Renal cortex interstitium (tissue), 11 donors: Measurements from ENCODE around the gene ATP5PD. TPM values are rescaled to one million over a fixed set of nuclear protein-coding genes. Genes with fewer than 3 reads are reported as not detected.
"Not testable (repeated sequence)": the region's sequence is repeated elsewhere in the genome, so short reads cannot be mapped to it uniquely, and the experiment has no call there.

ENCODE experiments used
- DNase-seq, 11 donors: peaks; one replicate each; pipeline ENCODE4 v3.0.0-alpha.2; 2013; ENCODE audit warnings: low read depth in 9 of 11, low spot score in 4 of 11; ENCODE audit errors: extremely low read depth in 1 of 11
- polyA plus RNA-seq, 3 donors: library from polyadenylated mRNA; unstranded; fragments of 120-200 nt; gene quantifications; one replicate each; pipeline ENCODE4 v1.2.1, GENCODE V29; 2013; ENCODE audit not compliant: insufficient read length in 3 of 3

The ATP5PD gene
- polyA plus RNA-seq, 3 donors: 297 to 353 (median 303) TPM

DNA sequence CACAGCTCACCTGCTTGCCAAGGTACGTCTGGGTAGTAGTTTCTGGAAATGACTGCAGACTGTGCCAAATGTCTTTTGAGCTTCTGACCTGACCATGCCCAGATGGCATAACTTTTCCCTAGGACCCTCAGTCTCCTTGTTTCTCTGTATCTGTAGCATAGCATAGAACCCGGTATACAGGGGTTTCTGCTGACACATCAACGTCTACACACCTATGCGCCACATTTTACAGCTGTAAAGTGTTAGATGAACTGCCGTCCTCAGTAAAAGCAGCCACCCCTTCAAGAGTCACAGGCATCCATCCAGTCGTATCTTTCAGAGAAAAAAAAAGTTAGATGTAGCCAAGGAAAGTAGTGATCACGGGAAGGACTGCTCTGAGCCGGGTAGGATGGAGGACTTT lies 17.7 kb upstream of the ATP5PD start:
- DNase-seq: no peak

DNA sequence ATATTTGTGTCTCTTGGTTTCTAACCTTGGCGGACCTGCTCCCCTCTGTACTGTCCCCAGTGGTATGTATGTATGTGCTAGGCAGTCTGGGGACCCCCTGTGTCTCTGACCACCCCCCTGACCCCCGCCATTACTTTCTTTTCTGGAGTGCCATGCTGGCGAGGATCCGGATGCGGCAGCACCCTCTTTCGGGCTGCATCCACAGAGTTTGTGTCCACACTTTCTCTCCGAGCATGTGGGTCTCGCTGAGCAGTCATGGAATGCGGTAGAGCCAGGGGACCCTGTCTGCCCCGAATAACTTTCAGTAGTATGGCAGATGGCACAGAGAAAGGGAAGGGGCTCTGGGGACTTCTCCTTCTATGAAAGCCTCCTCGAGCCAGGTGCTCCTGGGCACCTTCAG lies 17.3 kb upstream of the ATP5PD start:
- no peak for DNase-seq

DNA sequence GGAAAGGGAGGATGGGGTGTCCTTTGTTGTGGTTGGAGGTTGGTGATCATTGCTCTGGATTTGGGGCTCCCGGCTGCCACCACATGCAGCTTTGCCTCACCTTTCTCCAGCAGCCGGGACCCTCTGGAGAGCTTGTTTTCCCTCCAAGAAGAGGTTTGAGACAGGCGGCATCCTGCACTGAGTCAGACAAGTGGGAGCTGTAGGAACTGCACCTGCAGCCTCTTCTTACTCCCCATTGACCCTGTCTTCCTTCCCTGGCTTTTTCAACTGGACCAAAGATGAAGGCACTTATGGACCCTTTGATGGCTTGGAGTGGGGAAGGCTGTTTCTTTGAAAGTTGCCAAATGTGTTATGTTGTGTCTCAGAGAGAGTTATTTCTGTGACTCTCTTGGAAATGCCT lies 16.9 kb upstream of the ATP5PD start:
- no peak for DNase-seq

DNA sequence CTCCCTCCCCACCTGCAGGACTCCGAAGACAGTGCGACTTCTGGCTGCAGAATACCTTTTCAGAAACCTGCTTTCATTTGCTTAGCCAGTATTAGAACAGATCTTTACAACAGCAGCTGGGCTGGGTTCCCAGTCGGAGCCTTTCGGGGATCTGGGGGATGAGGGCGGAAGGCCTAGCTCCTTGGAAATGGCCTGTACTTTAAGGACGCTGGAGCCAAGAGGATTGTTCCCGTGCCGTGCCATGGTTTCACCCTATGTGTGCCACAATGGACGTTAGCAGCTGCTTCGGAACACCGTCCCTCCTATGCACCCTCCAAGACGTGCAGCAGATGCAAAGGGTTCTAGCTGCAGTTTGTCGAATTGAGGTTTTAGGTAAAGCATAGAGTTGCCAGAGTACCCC lies 16.4 kb upstream of the ATP5PD start:
- no peak for DNase-seq

DNA sequence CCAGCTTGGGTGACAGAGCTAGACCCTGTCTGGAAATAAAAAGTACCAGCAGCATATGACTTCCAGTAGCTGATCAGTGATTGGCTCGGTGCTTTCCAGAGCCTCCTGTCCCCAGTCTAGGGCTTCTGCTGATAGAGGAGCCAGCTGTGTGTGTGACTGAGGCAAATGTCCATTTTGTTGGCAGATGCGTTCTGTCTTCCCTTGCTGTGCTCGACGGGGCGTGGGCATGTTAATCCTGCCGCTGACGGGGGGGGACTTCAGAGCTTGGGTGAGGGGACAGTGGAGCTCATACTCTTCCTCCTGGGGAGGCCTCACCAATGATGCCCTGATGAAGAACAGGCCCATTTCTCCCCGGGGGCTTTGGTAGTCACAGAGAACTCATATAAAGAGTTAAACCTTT lies 14.8 kb upstream of the ATP5PD start:
- DNase-seq: no peak

DNA sequence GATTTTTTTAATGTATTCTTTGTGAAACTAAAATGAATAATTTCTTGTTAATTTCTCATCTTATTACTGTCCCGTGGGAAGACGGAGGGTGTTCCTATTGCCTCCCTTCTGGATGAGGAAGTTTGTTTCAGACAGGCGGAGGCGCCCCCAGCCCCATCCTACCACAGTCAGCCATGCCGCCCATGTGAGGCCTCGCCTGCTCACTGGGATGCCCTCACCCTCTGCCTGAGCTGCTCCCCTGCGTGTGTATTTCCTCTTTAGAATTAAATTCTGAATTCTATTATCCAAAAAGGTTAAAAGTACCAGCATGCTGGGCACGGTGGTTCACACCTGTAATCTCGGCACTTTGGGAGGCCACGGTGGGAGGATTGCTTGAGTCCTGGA lies 14.3 kb upstream of the ATP5PD start:
- DNase-seq: no peak

DNA sequence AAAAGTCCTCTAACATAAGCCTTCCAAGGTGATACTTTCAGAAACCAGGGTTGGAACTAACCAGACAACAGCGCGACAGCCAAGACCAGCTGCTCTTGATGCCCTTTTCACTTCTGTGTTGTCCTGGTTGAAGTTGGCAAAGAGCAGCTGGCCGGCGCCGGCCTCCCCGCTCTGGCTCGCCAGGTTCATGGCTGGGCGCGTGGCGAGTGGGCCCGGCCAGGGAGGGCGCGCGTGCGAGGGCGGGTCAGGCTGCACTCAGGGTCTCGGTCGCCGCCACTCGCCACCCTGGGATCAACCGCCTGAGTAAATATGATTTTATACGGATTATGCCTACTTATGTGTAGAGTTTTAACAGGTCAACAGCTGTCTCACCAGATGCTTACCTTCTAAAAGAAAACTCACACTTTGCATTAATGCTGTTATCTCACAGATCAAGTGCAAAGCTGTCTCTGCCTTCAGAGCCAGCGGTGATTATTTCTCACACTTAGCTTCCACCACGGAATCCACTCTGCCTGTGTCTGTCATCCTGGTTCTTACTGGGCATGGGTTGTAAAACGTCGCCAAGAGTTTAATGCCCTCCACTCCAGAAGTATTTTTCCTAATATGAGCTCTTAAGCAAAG lies 13.8 kb upstream of the ATP5PD start:
- DNase-seq: no peak

DNA sequence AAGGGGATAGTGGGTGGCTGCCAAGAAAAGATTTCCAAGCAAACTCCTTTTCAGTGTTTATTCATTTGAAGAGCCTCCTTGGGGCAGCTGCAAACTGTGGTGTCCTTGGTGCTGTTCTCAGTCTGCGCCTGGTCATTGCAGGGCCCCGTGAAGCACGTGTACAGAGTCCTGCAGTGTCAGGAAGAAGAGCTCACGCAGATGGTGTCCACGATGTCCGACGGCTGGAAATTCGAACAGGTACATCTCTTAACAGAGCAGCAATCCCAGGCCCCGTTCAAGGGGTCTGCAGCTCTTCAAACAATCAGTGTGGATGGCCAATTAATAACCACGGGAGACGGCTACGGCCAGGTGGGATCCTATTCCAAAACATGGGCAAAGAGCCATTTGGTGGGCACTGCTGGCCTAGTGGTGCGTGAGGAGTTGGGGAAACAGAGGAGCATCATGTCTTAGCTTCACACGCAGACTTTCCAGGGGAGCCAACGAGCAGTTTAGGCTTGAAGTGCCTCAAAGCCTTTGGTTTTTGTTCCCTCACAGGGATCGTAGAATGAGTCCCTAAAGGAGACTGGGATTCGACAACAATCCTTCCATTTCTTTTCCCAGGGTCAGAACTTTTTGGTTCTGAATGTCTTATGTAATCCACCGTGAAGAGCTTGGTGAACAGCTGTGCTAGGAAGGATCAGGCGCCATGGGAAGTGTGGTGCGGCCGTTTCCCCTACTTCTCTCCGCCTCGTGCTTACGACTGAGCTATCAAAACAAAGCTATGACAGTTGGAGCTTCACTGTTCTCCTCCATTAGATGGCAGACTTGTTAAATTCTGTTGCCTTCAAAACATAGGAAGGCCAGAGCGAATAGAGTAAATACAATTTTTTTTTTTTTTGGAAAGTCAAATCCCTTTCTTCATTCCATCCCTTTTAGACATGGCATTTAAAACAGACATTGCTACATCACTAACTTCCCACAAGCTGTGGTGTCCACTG lies 12.9 kb upstream of the ATP5PD start:
- DNase-seq: no peak

DNA sequence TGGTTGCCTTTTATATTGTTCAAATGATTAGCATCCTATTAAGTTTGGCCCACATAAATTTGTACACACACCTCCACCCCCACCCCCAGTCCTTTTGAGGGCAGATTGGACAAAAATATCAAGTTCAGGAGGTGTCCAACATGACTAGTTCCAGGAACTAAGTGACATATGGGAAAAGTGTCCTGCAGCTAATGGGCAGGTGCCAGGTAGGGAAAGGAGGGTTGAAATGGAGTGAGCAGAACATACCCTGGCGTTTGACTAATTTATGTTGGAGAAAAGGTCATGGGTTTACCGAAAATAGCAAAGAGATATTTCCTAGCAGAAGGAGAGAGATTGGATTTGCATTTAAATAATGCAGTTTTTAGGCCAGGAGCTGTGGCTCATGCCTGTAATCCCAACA lies 5.2 kb upstream of the ATP5PD start:
- no peak for DNase-seq

DNA sequence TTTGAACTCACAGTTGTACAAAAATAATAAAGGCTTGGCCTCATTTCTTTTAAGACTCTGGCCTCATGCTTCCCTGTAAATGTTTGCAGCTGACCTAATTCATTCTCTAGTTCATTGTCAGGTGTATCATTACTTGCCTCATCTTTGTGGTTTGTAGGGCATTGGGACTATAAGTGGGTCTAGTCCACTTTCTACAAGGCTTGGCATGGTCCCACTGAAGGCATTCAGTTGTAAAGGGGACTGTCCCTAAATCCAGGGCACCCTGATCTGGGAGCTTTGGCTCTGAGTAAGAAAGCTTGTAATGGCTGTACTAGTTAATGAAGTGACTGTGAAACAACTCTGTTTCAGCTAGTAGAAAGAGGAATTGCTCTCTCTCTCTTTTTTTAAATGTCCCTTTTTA lies 2.9 kb upstream of the ATP5PD start:
- DNase-seq: no peak

DNA sequence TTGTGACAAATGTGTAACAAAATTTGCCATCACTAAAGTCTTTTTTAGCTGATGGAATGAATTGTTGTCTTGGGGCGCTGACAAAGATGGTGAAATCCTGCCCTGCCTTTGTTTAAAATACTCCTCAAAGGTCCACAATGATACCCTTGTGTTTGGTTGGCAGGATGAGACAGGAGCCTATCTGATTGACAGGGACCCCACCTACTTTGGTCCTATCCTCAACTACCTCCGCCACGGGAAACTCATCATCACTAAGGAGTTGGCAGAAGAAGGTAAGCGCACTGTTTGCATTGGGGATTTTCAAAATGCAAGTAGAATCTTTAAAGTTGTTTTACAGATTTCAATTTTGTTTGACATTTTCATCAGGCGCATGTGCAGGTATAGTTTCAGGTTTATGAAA lies 2.3 kb upstream of the ATP5PD start:
- no peak for DNase-seq

DNA sequence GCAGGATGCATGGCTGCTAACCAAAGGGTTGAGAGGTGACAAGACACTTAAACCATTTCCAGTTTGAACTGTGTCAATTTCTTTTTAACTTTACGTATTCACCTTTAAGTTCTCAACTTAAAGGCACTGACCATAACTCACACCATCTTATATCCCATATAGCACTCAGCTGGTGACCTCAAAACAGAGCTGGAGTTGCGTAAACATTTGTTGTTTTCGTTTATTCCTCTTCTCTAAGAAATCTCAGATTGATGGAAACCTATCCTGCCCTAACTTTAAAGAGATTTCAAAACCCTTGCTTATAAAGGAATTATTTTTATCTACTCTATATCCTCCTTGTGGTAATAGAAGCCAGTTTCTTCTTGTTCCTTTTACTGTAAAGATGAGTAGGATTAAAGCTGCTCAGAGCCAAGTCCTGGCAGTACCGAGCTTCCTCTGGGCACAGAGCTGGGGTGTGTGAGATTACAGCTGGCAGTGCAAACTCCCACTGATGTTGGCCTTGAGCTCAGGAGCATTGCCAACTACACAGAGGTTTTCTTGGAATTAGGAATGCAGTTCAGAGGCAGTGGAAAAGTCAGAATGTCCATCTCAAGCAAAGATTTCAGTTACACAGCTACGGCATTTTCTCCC lies 1.6 kb upstream of the ATP5PD start:
- no peak for DNase-seq

DNA sequence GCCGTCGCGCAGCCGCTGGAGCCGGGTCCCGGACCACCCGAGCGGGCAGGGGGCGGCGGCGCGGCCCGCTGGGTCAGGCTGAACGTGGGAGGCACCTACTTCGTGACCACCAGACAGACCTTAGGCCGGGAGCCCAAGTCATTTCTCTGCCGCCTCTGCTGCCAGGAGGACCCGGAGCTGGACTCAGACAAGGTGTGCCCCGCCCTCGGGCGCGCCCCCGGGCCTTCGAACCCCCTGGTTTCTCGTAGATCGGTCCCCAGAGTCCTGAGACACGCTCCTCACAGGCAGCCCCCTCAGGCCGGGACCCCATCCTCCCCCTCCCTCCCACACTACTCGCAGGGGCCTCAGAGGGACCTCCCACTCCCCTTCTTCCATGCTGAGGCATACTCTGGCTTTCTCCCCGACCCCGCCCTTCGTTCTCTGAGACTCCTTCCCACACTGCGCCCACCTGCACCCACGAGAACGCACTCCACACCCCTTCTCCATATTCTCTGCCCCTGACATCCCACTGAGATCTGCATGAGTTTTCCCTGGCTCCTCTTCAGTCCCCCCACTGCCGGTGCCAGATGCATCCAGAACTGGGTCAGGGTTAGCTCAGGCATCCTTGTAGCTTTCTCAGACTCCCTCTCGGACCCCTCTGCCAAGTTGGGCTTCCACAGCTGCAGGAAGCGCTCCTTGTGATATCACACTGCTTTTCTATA lies 779 bp upstream of the ATP5PD start:
- DNase-seq: peak in 1 of 11 donors; percentile 21

DNA sequence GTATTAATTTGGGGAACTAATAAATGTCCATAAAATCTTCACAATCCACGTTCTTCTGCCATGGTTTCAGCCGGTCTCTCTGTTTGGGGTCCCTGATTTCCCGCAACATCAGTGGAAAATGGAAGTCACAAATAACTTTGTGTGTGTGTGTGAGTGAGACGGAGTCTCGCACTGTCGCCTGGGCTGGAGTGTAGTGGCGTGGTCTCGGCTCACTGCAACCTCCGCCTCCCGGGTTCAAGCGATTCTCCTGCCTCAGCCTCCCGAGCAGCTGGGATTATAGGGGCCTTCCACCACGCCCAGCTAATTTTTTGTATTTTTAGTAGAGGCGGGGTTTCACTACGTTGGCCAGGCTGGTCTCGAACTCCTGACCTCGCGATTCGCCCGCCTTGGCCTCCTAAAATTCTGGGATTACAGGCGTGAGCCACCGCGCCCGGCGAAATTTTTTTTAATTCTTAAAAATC lies 793 bp downstream of the ATP5PD start:
- not testable (repeated sequence) for DNase-seq

DNA sequence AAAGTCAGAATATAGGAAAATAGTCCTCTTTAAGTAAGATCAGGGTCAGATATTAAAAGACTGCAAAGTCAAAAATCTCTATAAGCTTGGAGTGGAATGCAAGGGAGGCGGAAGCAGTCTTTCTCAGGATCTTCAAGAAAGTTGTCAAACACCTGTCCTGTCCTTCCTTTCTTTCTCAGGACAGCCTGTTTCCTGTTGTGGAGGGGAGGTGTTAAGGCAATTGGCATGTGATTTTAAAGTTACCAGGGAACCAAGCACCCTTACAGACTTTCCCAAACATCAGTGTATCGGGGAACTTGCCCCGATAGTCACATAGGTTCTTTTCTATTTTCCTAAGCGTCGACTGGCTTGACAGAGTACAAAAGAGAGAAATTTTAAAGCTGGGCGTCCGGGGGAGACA lies 2.1 kb downstream of the ATP5PD start:
- DNase-seq: no peak

DNA sequence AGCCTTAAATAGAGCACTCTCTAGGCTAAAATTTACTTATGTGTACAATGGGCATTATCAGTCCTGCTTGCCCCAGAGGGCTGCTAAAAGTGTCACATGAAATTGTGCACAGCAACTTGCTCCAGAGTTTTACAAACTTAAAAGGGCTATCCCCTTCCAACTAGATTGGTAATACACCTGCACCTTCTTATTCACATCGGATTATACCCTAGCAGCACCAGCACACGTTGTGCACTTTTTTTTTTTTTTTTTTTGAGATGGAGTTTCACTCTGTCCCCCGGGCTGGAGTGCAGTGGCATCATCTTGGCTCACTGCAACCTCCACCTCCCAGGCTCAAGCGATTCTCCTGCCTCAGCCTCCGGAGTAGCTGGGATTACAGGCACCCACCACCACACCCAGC lies 3.0 kb downstream of the ATP5PD start:
- DNase-seq: not testable (repeated sequence)

DNA sequence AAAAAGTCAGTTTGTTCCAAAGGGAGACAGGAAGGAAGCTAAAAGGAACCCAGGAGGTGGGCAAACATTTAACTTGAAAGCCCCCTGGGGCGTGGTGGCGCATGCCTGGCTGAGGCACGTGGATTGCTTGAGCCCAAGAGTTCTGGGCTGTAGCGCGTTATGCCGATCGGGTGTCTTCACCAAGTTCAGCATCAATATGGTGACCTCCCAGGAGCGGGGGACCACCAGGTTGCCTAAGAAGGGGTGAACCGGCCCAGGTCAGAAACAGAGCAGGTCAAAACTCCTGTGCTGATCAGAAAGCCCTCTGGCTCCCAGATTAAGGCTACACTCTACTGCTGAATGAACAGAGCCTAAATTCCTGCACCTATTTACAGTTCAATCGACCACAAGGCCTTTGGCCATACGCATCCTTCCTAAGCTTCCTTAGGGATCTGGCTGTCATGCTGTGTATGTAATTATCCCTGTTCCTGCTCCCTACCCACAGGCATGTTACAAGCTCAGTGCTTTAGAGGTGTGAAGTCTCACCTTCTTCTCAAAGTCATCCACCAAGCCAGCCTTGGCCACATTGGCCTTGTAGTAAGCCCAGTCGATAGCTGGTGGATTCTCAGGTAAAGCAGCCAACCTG lies 5.0 kb downstream of the ATP5PD start:
- DNase-seq: no peak

DNA sequence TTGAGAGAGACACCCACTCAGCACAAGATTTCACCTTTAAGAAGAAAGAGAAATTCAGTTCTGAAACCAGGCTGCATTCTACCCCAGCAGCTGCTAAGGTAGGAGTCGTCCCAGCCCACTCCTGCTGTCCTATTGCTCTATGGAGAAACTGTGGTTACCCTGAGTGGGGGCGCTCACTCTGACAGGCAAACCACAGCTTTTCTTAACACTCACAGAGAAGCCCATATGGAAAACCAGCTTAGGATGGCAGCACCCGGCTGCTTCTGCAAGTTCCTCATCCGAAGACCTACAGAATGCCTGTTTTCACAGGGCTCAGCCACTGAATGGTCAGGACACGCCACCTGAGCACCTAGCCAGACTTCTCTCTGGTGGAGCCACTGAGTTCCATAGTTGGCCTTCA lies 7.5 kb downstream of the ATP5PD start:
- no peak for DNase-seq

DNA sequence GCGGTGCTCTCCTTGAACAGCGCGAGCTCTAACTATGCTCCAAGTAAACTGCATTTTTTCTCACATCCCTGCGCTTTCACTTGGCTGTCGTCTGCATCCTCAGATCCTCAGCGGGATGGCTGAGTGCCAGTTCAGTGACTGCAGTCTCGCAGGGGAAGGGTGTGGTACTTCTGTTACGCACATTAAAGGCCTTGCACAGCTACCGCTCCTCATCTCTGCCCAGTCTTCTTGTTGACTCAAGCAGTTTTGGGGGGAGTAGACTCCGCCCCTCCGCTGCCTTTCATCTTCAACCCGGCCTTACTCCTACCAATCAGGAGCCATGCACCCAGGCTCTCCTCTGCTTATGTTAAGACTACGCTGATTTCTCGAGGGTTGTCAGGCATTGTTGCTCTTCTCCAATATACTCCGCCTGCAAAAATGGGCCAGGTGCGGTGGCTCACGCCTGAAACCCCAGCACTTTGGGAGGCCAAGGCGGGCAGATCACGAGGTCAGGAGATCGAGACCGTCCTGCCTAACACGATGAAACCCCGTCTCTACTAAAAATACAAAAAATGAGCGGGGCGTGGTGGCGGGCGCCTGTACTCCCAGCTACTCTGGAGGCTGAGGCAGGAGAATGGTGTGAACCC lies 10.0 kb downstream of the ATP5PD start:
- peak in 2 of 11 donors; percentile 25 to 41 for DNase-seq
